ENCODE data around the gene TGM5.

- TF ChIP-seq POLR2A (IDR thresholded peaks at IDR 0.05; ENCODE audit: low read length) (no peak), GATA1 (IDR thresholded peaks at IDR 0.05; ENCODE audit: low read depth, low read length) (no peak)
Observed at GRCh38 chr15:43244092-43244491, 22.6 kb downstream of the TGM5 start.
